Measurements from ENCODE around the gene MASTL.

The MASTL gene

DNA sequence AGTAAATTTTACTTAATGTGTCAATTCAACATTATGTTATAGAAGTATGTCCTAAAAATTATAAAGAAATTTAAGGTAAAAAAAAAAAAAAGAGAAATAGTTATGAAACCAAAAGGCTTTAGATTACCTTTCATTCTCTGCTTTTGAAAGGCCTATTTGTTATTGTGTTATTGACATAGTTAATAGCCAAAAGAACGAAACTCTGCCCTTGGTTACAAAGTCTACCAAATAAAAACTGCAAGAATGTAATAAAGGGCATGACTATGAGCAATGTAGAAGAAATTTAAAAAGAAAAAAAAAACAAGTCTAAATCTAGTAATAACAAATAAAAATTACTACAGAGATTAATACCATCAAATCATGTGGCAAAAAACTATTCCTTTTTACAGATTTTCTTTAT is 74.9 kb downstream of the MASTL start:
- no peak overlapping the region for H3K27ac ChIP-seq (ENCODE audit: poor library complexity, severe bottlenecking)
- H3K9me3 ChIP-seq (ENCODE audit: severe bottlenecking): no peaks in the 10 kb centered on the region
- TF ChIP-seq, protein P1, sequence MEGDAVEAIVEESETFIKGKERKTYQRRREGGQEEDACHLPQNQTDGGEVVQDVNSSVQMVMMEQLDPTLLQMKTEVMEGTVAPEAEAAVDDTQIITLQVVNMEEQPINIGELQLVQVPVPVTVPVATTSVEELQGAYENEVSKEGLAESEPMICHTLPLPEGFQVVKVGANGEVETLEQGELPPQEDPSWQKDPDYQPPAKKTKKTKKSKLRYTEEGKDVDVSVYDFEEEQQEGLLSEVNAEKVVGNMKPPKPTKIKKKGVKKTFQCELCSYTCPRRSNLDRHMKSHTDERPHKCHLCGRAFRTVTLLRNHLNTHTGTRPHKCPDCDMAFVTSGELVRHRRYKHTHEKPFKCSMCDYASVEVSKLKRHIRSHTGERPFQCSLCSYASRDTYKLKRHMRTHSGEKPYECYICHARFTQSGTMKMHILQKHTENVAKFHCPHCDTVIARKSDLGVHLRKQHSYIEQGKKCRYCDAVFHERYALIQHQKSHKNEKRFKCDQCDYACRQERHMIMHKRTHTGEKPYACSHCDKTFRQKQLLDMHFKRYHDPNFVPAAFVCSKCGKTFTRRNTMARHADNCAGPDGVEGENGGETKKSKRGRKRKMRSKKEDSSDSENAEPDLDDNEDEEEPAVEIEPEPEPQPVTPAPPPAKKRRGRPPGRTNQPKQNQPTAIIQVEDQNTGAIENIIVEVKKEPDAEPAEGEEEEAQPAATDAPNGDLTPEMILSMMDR (IDR thresholded peaks at IDR 0.05; ENCODE audit: poor library complexity, severe bottlenecking): no peak
- no peaks in the 10 kb centered on the region for H3K27me3 ChIP-seq (ENCODE audit: insufficient read depth, poor library complexity, severe bottlenecking)
- no peak overlapping the region for H3K4me3 ChIP-seq (ENCODE audit: severe bottlenecking)
- DNase-seq (ENCODE audit: low spot score) (no peak), ATAC-seq (ENCODE audit: low read depth) (no peak)
- peaks cover 54% of the 10 kb centered on the region for H3K36me3 ChIP-seq (ENCODE audit: low read depth)
- no peaks in the 10 kb centered on the region for H3K4me1 ChIP-seq (ENCODE audit: insufficient read depth, poor library complexity, severe bottlenecking)

DNA sequence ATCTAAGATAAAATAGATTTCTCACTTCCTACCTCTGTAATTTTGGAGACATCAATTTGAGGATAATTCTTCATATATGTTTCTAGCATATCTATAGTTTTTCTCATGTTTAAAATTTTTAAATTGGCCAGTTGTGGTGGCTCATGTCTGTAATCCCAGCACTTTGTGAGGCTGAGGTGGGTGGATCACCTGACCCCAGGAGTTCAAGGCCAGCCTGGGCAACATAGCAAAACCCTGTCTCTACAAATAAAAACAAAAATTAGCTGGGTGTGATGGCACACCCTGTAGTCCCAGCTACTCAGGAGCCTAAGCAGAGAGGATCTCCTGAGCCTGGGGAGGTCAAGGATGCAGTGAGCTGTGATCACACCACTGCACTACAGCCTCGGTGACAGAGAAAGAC is 80.6 kb downstream of the MASTL start:
- Histone ChIP-seq H3K36me3 (ENCODE audit: low read depth) (peaks cover 39% of the 10 kb centered on the region), H3K27ac (ENCODE audit: poor library complexity, severe bottlenecking) (no peak overlapping the region), H3K4me3 (ENCODE audit: severe bottlenecking) (no peak overlapping the region), H3K27me3 (ENCODE audit: insufficient read depth, poor library complexity, severe bottlenecking) (no peaks in the 10 kb centered on the region), H3K4me1 (ENCODE audit: insufficient read depth, poor library complexity, severe bottlenecking) (peaks cover 9% of the 10 kb centered on the region), H3K9me3 (ENCODE audit: severe bottlenecking) (no peaks in the 10 kb centered on the region)
- TF ChIP-seq, protein P1 (IDR thresholded peaks at IDR 0.05; ENCODE audit: poor library complexity, severe bottlenecking): no peak
- no peak for ATAC-seq (ENCODE audit: low read depth)
- no peak for DNase-seq (ENCODE audit: low spot score)

All from RWPE2 (cell line).